GM18873 (cell line): ENCODE measurements around the gene TMCC3.
A peak's percentile ranks its signal among the peaks of the same experiment; 100 is the strongest.

Source experiments
- ATAC-seq: cut with Tn5 transposase; IDR thresholded peaks from one replicate; pipeline ENCODE4 v1.9.1; 2021; ENCODE audit warnings: mild to moderate bottlenecking, moderate library complexity, moderate number of reproducible peaks; ENCODE audit not compliant: unreplicated experiment, low FRiP score

Gene TMCC3

DNA sequence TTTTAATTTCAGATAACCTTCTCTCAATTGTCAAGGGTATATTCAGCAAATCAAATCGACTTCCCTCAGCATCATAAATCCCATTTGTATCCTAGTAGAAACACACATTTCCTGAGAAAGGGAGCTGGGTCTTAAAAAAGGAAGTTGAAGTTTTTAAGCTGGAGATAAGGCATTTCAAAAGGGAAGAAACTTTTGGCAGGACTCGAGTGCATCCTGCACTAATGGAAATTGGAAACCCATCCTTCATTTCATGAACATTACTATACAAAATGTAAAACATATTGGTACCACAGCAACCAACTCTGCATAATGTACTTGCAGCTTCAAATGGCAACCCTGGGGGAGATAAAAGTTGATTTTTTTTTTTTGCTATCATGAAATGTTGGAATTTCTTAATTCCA is 23.7 kb upstream of the TMCC3 start:
- ATAC-seq: no peak

DNA sequence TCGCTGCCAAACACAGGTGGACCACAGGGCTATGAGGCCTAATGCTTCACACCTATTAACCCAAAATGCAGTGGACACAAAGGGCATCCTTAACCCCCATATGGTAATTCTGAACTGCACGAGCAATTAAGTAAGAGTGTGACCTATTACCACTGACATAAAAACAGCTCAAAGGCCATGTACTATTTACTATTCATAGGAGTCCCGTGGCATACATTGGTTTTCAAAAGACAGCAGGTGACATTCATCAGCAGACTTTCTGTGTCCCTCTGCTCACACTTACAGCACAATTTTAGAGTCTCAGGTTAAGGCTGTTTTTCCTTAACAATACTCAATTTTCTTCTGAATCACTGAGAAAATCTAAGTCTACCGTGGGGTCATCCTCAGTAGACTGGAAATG is 23.1 kb upstream of the TMCC3 start:
- ATAC-seq: no peak

DNA sequence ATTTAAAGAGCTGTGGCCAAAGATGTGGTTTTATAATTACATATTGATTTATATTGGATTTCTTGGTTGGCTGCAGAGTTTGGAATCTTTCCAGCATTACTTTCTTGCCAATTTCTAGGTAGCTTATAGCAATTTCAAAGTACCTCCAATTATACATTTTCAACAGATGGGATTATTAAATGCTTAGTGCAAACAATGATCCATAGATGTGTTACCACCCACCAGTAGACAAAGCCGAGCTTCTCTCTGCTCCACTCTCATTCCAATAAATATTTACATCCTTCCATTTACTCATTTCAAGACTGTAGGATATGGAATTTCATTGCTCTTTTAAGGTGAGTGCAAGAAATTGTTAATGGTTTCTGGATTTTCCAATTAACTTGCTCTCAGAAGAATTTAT is 21.6 kb upstream of the TMCC3 start:
- no peak for ATAC-seq

DNA sequence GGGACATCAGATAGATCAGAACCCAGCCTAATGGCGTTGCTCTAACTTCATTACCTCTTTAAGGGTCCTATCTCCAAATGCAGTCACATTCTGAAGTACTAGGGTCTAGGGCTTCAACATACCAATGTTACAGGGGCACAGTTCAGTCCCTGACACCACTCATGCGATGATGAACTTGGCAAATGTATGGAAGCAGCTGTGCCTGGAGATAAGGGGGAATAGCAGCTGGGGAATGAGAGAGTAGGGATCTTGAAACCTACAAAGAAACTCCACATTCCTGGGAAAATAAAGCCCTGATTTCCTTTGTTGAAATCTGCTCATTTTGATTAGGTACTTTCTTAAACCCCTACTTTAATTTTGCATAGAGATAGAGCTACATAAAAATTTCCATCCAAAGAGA is 20.5 kb upstream of the TMCC3 start:
- no peak for ATAC-seq

DNA sequence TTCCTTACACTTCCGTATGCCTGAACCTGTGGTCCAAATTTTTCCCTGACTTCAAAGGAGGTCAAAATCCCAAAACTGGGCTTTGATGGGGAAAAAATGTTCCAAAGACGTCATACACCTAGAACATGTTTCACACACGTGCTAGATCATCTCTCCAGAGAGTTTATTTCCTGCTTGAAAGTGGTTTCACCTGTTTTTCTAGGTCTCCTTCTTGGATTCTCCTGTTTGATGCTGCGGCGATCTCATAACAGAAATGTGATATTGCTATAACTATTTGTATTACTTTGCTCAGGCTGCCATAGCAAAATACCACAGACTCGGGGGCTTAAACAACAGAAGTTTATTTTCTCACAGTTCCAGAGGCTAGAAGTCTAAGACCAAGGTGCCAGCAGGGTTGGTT is 19.7 kb upstream of the TMCC3 start:
- ATAC-seq: no peak

DNA sequence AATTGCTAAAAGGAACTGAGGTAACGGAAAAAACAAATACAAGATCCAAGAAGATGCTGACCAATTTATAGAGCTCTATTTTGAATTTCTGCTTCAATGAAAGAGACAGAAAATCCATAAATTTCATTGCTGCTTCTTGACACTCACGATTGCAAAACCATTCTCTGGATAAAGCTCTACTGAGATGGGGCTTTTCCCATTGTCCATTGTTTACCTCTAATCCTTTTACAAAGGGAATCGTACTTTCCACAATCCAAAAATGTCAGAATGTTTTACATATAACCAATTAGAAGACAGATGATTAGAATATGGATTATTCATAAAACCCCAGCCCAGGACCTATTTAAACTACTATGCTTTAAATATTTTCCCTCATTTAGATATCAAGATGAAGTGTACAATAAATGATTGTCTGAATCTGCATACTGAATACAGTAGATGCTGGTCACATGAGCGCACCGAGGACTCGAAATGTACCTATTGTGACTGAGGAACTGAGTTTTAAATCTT is 16.7 kb upstream of the TMCC3 start:
- ATAC-seq: no peak

DNA sequence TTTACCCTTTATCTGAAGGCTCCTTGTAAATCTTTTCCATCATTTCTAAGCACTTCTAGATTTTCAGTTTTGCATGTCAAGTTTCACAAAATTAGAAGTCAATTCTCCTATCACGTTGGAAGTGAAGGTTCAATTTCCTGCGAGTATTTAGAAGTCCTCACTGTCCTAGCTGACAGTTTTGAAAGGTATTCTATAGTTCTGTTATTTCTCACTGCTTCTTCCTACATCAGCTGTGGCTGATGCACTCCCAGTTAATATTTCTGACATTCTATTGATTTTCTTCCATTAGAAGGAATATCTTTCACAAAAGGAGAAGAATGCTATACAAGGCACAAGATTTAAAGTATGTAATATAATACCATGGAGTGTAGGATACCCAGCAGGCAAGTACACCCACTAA is 15.8 kb upstream of the TMCC3 start:
- no peak for ATAC-seq

DNA sequence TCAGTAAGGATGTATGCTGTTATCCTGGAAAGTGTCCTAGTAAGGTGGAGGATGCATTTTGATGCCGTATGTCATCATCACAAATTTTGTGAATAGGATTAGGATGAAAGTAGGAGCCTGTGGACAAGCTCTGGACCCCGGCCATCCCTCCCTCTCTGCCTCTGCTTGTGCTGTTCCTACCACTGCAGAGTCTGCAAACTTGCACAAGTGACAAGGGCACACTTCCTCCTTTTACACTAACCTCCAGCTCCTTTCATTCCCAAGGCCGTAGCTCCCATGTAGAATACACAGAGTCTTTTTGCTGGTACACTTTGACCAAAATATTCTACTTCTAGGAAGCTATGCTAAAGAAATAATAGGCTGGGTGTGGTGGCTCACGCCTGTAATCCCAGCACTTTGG is 13.3 kb upstream of the TMCC3 start:
- no peak for ATAC-seq

DNA sequence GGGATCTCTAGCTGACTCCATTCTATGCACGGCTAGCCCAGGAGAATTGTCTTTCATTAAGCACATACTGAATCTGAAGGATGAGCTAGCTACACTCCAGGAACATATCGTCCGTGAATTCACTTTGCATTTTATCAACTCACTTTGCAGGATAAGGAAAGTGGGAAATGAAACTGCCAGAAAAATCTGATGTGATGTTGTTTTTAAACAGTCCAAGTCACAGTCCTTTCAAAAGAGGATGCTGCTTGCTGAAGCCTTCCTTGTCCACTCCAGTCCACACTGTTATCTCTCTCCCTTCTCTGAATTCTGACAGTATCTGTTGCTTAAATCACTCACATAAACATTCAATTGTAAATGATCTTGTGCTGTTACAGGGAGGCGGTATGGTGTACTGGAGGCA is 12.7 kb upstream of the TMCC3 start:
- ATAC-seq: no peak

DNA sequence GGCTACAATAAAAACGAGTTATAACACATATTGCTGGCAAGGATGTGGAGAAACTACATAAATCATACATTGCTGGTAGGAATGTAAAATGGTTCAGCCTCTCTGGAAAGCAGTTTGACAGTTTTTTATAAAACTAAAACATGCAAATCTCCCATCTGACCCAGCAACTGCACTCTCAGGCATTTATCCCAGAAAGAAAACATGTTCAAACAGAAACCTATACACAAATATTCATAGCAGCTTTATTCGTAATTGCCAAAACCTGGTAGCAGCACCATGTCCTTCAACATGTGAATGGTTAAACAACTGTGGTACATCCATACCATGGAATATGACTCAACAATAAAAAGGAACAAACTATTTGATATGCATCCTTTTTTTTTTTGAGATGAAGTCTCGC is 10.1 kb upstream of the TMCC3 start:
- no peak for ATAC-seq

DNA sequence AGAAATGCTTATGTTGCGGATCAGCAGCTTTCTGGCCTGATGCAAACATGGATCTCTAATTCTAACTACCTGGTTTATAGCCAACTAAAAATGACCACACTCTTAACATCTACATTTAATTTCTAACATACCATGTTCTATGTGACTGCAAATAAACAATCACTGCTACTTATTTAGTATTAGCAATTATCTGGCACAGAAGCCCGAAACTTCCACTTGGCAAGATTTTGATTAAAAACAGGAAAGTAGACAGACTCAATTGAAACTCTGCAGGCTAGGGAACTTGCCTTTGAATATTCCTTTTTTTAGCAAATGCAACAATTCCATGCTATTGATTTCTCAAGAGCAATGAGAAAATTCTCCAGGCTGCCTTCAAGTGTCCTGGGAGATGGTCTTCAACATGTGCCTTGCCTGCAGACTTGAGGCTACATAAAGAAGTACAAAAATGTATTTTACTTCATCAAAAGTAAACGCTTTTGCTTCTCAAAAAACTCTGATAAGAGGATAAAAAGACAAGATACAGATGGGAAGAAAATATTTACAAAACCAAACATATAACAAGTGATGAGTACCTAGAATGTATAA is 9.1 kb upstream of the TMCC3 start:
- no peak for ATAC-seq

DNA sequence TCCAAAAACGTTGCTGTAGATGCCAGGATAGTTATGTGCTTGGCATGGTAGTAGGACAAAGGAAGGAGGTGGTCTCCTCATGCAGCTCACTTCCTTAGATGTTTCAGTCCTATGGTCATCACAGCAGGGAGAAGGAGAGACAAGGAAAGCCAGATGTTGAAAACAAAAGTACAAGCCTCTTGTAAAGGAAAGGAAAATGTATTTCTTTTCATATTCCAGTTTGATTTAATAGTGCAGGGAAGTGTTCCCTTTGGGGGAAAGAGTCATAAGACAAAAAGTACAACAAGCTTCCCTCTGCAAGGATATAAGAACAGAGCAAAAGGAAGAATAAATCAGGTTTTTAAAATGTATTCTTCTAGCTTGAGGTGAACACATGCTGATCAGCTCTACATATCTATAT is 8.6 kb upstream of the TMCC3 start:
- no peak for ATAC-seq

DNA sequence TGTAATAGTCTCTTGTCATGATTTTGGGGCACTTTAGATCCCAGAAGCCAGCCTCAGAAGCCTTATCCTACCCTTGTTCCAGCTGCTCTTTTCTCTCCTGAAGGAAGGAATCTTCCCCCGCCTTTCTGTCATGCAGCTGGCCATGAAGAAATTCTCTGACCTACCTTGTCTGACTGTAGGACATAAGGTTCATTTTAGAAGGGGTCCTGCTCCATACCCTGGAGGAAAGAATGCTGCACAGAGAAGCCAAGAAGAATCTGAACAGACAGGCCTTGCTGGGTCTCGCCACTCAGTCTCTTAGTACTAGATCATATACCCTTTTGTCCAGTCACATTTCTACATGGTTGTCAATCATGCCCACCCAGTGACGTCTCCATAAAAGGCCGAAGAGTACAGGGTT is 6.2 kb upstream of the TMCC3 start:
- ATAC-seq: no peak

DNA sequence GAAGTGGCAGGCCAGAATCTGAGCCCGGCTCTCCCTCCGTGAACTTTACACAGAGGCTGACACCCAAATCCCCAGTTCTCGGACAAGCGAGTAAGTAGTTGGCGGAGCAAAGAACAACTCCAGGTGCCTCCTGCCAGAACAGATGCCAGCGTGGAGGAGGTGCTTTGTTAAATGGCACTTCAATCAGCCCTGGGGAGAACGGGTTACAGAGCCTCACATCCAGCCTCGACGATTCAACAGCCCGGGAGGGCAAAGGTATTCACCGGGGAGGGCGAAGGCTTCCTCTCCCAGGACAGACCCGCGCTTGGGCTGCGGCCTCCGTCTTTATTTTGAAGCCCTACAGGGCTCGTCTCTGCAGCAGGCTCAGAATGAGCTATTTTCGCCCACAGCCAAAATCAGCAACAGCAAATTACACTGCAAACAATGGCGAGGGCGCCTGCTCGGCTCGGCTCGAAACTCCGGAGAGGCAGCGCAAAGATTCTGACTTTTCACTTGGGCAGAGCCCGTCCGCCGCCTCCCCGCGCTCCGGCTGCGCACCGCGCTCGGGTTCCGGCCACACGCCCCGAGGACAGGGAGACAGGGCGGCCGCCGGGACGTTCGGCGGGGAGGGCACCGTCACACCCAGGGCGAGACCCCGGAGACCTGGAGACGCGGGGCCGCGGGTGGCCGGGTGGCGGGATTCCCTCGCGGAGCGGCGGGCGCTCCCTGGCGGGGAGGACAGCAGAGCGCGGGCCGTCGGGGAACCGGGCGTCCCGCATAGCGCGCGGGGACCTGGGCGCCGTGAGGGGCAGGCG is 811 bp downstream of the TMCC3 start:
- ATAC-seq: no peak

DNA sequence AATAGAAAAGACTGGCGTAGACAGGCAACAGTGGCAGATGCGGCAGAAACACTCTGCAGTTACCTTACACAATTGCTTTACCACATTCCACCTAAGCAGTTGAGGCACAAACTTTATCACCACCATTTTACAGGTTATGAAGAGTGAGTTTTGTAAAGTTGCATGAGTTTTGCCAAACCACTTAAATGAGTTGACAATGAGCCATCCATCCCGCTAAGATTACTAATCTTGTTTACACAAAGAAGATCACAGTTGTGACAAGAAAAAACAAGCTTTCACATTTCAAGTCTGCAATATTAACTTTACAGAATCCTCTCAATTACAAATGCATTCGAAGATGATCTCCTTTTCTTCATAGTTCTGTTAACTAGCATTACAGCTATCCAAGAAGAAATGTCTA is 1.8 kb downstream of the TMCC3 start:
- ATAC-seq: no peak

DNA sequence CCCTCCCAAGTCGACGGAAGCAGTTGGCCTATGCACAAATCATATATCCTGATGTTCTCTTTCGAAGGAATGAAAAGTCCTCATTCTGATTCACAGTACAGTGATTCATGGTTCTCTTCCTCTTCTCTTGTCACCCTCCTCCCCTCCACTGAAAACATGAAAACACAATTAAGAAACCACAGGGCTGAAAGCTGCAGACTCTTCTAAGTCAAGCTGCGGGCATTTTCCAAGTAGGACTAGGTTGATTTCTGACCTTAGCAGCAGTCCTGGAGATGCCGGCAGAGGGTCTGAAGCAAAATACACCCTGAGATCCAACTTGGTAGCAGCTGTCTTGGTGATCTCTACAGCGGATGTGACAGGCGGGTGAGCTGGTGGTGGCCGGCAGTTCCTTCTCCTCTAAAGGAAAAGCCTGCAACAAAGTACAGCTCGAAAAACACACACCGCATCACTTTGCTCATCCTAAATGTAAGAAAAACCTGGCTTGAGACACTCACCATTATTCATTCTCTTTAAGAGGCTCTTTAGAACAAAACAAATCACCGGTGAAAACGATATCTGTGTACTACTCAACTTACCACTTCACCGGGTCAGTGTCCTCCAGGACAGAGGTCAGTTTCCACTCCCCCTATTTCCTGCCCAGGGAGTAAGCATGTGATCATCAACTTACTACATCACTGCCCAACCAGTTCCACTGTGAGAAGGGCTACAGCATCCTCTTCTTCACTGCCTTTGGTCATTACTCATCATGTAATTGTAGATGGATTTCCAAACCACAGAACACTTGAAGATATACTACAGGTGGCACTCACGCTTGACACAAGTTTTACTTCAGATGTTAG is 6.0 kb downstream of the TMCC3 start:
- no peak for ATAC-seq

DNA sequence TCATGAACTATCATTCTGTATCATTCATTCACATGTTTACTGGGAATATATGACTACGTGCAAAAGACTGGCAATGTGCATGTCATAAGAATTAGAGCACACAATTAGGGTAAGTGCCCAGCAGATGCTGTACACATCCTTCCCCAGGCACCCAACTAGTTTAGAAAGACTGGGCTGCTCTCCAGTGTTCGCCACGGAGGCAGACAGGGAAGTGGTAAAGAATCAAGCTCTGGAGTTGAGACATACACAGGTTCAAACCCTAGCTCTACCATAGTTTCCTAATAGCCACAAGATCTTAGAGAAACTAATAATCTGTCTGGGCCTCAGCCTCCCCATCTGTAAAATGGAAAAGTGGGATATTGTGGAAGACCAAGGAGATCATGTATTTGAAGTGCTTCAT is 6.8 kb downstream of the TMCC3 start:
- no peak for ATAC-seq

DNA sequence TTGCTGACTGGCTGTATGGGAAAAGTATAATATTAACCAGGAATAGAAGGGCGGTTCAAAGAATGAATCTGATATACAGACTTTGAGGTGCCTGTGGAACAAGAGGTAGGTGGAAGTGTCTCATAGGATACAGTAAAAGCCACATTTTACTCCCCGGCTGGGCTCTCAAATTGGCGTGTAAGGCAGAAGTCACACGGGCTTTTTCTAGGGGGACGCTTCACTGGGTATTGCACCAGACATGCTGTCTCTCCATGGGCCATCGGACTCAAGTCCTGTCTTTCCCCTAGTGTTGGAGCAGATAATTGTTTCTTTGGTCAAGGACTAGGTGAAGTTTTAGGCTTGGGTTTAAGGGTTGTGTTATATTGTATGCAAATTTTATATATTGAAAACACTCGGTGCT is 9.1 kb downstream of the TMCC3 start:
- ATAC-seq: no peak

DNA sequence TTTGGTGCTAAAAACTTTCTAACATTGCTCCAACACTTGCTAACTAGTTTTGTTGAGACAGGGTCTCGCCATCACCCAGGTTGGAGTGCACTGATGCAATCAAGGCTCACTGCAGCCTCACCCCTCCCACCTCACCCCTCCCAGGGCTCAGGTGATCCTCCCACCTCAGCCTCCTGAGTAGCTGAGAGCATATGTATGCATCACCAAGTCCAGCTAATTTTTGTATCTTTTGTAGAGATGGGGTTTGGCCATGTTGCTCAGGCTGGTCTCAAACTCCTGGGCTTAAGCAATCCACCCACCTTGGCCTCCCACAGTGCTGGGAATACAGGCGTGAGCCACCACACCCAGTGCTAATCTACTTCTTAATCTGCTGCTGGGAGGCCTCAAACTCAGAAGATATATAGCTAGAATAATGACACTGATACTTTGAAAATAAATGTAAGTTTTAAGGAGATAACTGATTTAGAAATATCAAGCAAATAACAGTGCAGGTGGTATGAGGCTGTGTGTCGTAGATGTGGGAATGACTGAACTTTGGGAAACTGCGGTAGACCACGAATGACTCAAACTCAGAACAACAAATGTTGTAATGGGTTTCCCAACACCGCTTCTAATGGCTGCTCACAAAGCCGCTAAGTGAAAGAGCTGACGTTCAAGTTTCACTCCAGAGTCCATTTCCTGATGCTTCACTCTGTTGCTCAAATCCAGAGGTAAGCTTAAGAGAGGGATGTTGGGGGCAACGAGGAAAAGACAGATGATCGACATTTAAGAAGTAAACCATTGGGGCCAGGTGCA is 10.0 kb downstream of the TMCC3 start:
- ATAC-seq: peak; percentile 83

DNA sequence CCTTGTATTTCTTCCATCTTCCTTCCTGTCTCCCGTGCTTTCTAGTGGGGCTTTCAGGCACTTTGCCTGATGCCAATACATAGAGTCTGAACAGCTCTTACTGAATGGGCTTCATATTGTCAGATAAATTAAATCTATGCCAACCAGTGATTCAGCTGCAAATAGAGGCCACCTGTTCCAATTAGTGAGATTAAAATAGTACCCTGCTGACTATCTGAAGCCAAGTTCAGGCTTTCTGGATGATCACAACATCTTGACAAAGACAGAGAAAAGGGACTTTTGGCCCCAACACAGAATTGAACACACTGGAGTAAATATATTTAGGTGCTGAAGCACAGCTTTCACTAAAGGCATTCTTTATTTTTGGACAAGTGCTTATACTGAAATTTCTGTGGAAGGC is 11.8 kb downstream of the TMCC3 start:
- ATAC-seq: no peak
